ENCODE data around the gene MIB2. TPM values are rescaled to one million over a fixed set of nuclear protein-coding genes. Genes with fewer than 3 reads are reported as not detected.

MIB2 gene
- total and polyA plus RNA-seq, 4 donors, result 35.5 to 80.5 (median 50.8) TPM

- DNase-seq, result no peak
- Histone ChIP-seq H3K9me3 (ENCODE audit: control insufficient read depth in 4 of 4, insufficient read depth in 3 of 4, low read length in 3 of 4) (no peaks in the 10 kb centered on the region), H3K36me3 (ENCODE audit: control insufficient read depth in 4 of 4, insufficient read depth in 4 of 4, low read length in 4 of 4) (peaks cover 0 to 12% (median 9%) of the 10 kb centered on the region in 4 donors), H3K27ac (ENCODE audit: low read depth in 1 of 2, low read length in 1 of 2) (peak overlapping the region; percentile 99 to 100), H3K27me3 (ENCODE audit: control insufficient read depth in 3 of 3, insufficient read depth in 3 of 3, low read length in 2 of 3) (no peaks in the 10 kb centered on the region), H3K9ac (ENCODE audit: insufficient read depth in 1 of 2, low read length in 2 of 2) (peak overlapping the region; percentile 5 to 32), H3K4me1 (ENCODE audit: control insufficient read depth in 5 of 5, insufficient read depth in 5 of 5, low read length in 5 of 5) (peaks cover 3 to 28% (median 13%) of the 10 kb centered on the region in 5 donors), H3K4me3 (peak overlapping the region; percentile 86)
- WGBS, 2 donors, result 6 to 9% methylated on average over 56 to 80 of the region's 80 CpGs
- no peak for TF ChIP-seq CTCF (IDR thresholded peaks at IDR 0.05; ENCODE audit: control extremely low read depth, extremely low read depth)
- no peak for ATAC-seq (ENCODE audit: insufficient read depth, low FRiP score)
These were observed 918 bp downstream of the MIB2 start for GRCh38 chr1:1616045-1616790.

GRCh38 chr1:1616838-1617237 is 1.5 kb downstream of the MIB2 start:
- peak overlapping the region in 1 of 2 donors; percentile 44 for H3K27ac ChIP-seq (ENCODE audit: low read depth in 1 of 2, low read length in 1 of 2)
- H3K4me3 ChIP-seq, result no peak overlapping the region
- ATAC-seq (ENCODE audit: insufficient read depth, low FRiP score), result no peak
- no peak for DNase-seq
- H3K9me3 ChIP-seq (ENCODE audit: control insufficient read depth in 4 of 4, insufficient read depth in 3 of 4, low read length in 3 of 4), result no peaks in the 10 kb centered on the region
- H3K9ac ChIP-seq (ENCODE audit: insufficient read depth in 1 of 2, low read length in 2 of 2), result no peak overlapping the region
- no peaks in the 10 kb centered on the region for H3K27me3 ChIP-seq (ENCODE audit: control insufficient read depth in 3 of 3, insufficient read depth in 3 of 3, low read length in 2 of 3)
- H3K36me3 ChIP-seq (ENCODE audit: control insufficient read depth in 4 of 4, insufficient read depth in 4 of 4, low read length in 4 of 4), result peaks cover 0 to 12% (median 9%) of the 10 kb centered on the region in 4 donors
- 80 to 87% methylated on average over 19 of the region's 19 CpGs for WGBS, 2 donors
- peaks cover 0 to 28% (median 13%) of the 10 kb centered on the region in 5 donors for H3K4me1 ChIP-seq (ENCODE audit: control insufficient read depth in 5 of 5, insufficient read depth in 5 of 5, low read length in 5 of 5)
- no peak for TF ChIP-seq CTCF (IDR thresholded peaks at IDR 0.05; ENCODE audit: control extremely low read depth, extremely low read depth)

GRCh38 chr1:1617516-1617915 is 2.2 kb downstream of the MIB2 start:
- no peak overlapping the region for H3K27ac ChIP-seq (ENCODE audit: low read depth in 1 of 2, low read length in 1 of 2)
- no peak for TF ChIP-seq CTCF (IDR thresholded peaks at IDR 0.05; ENCODE audit: control extremely low read depth, extremely low read depth)
- H3K9ac ChIP-seq (ENCODE audit: insufficient read depth in 1 of 2, low read length in 2 of 2), result no peak overlapping the region
- H3K36me3 ChIP-seq (ENCODE audit: control insufficient read depth in 4 of 4, insufficient read depth in 4 of 4, low read length in 4 of 4), result peaks cover 0 to 12% (median 9%) of the 10 kb centered on the region in 4 donors
- peaks cover 0 to 28% (median 13%) of the 10 kb centered on the region in 5 donors for H3K4me1 ChIP-seq (ENCODE audit: control insufficient read depth in 5 of 5, insufficient read depth in 5 of 5, low read length in 5 of 5)
- 94 to 97% methylated on average over 11 of the region's 11 CpGs for WGBS, 2 donors
- H3K4me3 ChIP-seq, result no peak overlapping the region
- H3K9me3 ChIP-seq (ENCODE audit: control insufficient read depth in 4 of 4, insufficient read depth in 3 of 4, low read length in 3 of 4), result no peaks in the 10 kb centered on the region
- DNase-seq (no peak), ATAC-seq (ENCODE audit: insufficient read depth, low FRiP score) (no peak)
- H3K27me3 ChIP-seq (ENCODE audit: control insufficient read depth in 3 of 3, insufficient read depth in 3 of 3, low read length in 2 of 3), result no peaks in the 10 kb centered on the region
